Ovary (tissue), 3 donors: ENCODE data around the gene EIF3K.

Experiments used
- CTCF ChIP-seq, 3 donors: fragments of 450-650 bp in 2 of 3; fragments of 200-600 bp in 1 of 3; IDR thresholded peaks; one replicate each; pipeline versions ENCODE4 v1.5.1 to v1.8.0; 2016 to 2022; ENCODE audit warnings: antibody characterized with exemption in 3 of 3, mild to moderate bottlenecking in 1 of 3
- EP300 ChIP-seq: sonication (generic); formaldehyde crosslinking; IDR thresholded peaks from one replicate; pipeline ENCODE4 v1.6.1; 2017; ENCODE audit warnings: antibody characterized with exemption
- POLR2A ChIP-seq: fragments of 450-650 bp; IDR thresholded peaks from one replicate; pipeline ENCODE4 v1.6.1; 2017; ENCODE audit warnings: antibody characterized with exemption, mild to moderate bottlenecking, moderate library complexity
- donor health status: DM: no; HTN: no; CAD: no.

GRCh38 chr19:38616265-38616664 lies 2.7 kb upstream of the EIF3K start:
- TF ChIP-seq EP300 (no peak), CTCF (IDR thresholded peaks at IDR 0.05) (no peak), POLR2A (no peak)
